Activated CD8-positive, alpha-beta memory T cell treated with anti-CD3 and anti-CD28 coated beads for 36 hours (primary cell): ENCODE measurements around the gene ATP9B. TPM values are rescaled to one million over a fixed set of nuclear protein-coding genes. Genes with fewer than 3 reads are reported as not detected.

Experiments used
- CTCF ChIA-PET: fragments of 350-600 bp; sonication (Branson Sonifier 250); formaldehyde crosslinking; loops from one replicate; lab custom pipeline; 2021; ENCODE audit warnings: antibody characterized with exemption; lab: Charles Lee
- POLR2A ChIA-PET: fragments of 350-600 bp; sonication (Branson Sonifier 250); formaldehyde crosslinking; loops from one replicate; lab custom pipeline; 2021; ENCODE audit warnings: antibody characterized with exemption; lab: Charles Lee
- total RNA-seq, 2 experiments: library from RNA; stranded (reverse); gene quantifications; one replicate each; pipeline ENCODE4 v1.2.3, GENCODE V29; 2021

The ATP9B gene
- total RNA-seq, 2 experiments from 2014 or later: 19.6 to 20.4 TPM

- POLR2A ChIA-PET: no interaction called here
- CTCF ChIA-PET: no interaction called here
These were observed 116.5 kb downstream of the ATP9B start for GRCh38 chr18:79185648-79186047.

GRCh38 chr18:79186649-79187048 lies 117.5 kb downstream of the ATP9B start:
- POLR2A ChIA-PET: no interaction called here
- CTCF ChIA-PET: no interaction called here

DNA sequence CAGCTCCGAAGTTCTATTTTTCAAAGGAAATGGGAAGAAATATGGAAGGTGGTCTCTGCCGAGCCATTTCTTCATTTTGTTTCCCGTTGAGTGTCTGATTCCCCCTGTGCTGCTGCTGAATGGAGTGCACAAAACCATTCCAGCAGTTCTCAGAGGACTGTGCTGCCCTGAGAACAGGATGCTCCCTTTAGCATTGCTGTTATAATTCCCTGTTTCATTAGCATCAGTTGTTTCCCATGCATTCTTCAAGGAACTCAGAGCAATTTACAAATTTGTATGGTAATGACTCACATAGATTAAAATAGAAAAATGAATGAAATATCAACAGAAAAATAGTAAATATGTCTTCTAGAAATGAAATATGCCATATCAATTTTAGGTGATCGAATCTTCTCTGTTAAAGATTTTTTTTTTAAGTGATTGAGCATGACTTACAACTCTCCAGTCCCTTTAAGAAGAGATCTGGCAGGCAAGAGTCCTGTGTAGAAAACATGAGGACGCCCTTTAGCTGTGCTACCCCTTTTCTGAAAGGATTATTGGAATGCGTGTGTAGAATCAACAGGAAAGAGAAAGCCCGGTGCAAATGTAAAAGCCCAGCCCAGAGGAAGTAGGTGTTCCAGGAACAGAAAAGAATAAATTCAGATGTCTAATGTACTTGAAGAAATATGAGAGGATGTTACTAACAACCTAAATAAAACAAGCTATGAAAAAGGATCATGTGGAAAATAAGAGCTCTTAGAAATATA lies 118.5 kb downstream of the ATP9B start:
- ChIA-PET CTCF (no interaction called here), POLR2A (no interaction called here)

DNA sequence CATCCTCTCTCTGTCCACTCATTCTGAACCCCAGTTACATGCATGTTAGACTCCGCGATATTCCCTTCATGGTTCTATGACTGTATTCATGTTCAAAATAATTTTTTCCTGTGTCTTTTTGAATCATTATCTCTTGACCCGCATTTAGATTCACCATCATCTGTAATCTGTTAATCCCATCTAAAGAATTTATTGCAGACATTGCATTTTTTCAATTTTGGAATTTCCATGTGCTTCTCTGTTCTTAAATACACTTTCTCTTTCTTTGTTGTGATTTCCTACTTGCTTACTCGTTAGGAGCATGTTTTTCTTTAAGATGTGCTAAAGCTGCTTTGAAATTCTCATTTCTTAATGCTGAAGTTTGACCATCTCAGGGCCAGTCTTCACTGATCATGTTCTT lies 122.2 kb downstream of the ATP9B start:
- ChIA-PET CTCF (no interaction called here), POLR2A (no interaction called here)

DNA sequence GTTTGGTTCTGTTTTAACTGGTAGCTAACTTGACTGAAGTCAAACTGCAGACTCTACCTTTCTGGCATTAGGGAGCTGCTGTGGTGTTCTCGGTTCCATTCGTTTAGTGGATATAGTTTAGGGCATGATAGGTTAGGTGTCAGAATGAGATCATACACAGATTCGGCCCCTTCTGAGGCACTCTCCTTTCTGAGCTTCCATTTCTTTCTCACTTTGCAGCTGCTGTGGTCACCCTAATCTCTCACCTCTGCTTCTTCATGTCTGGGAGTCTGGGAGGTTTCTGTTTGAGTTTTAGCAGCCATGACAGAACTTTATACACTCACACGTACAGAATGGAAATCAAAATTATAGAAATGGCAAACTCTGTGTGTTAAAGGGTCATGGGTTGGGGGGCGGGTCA lies 122.8 kb downstream of the ATP9B start:
- CTCF ChIA-PET: no interaction called here
- POLR2A ChIA-PET: no interaction called here

- ChIA-PET POLR2A (no interaction called here), CTCF (no interaction called here)
These were observed 124.6 kb downstream of the ATP9B start for GRCh38 chr18:79193826-79194225.

DNA sequence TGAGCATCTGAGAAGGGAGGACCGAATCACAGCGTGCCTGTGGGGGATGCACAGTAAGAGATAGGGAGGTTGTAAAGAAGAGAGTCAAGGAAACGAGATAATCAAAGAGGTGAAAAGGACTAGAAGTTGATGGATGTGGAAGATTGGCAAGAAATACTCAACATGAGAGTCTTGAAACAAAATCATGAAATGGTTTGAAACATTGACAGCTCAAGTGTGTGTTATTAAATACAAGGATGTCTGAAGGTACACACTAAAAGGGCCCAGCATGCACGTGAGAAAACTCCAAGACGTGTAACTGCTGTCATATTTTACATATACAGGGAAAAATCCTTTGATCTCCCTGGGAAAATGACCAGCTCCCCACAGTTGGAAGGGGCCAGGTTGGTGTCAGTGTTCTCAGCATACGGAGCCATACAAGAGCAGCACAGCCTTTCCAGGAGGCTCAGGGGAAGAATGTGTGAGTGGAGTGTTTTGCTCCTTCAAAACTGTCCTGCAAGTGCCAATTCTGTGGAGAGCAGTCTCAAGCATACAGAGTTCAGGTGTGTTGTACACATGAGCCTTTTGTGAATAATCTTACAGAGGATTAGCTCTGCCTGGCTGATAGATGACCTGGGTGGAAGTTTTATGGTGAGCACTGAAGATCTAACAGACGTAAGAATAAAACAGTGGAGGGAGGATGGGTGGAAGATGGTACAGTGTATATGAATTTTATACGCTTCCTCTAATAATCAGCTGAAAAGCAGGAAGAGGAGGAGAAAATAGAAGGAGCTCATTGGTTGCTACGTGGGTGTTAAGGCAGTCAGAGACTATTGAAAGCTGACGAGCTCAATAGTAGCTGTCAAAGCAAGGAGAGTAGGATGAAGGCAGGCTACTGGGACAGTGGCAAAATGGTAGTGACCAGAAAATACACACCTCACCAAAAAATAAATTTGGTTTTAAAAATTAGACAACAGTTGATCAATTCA lies 126.8 kb downstream of the ATP9B start:
- POLR2A ChIA-PET: no interaction called here

GRCh38 chr18:79197531-79197930 lies 128.3 kb downstream of the ATP9B start:
- CTCF ChIA-PET: no interaction called here
- POLR2A ChIA-PET: no interaction called here

More for the DNA sequence above, 126.8 kb downstream of the ATP9B start:
- CTCF ChIA-PET: no interaction called here

DNA sequence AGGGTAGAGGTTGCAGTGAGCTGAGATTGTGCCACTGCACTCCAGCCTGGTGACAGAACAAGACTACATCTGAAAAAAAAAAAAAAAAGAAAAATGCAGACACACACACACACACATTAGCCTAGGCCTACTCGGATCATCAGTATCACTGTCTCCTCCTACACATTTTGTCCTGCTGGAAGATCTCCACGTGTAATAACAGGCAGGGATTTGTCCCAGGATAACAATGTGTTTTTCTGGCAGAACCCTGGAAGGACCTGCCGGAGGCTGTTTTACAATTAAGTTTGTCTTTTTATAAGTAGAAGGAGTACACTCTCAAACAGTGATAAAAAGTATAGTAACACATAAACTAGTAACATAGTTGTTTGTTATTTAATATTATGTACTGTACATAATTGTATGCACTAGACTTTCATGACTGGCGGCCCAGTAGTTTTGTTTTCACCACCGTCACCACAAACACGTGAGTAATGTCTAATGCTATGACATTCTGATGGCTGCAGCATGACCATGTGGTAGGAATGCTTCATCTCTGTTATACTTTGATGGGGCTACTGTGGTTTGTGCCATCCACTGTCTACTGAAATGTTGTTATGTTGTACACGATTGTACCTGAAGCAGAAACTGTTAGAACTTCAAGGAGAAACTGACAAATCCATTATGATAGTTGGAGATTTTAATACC lies 130.6 kb downstream of the ATP9B start:
- CTCF ChIA-PET: no interaction called here
- POLR2A ChIA-PET: no interaction called here

DNA sequence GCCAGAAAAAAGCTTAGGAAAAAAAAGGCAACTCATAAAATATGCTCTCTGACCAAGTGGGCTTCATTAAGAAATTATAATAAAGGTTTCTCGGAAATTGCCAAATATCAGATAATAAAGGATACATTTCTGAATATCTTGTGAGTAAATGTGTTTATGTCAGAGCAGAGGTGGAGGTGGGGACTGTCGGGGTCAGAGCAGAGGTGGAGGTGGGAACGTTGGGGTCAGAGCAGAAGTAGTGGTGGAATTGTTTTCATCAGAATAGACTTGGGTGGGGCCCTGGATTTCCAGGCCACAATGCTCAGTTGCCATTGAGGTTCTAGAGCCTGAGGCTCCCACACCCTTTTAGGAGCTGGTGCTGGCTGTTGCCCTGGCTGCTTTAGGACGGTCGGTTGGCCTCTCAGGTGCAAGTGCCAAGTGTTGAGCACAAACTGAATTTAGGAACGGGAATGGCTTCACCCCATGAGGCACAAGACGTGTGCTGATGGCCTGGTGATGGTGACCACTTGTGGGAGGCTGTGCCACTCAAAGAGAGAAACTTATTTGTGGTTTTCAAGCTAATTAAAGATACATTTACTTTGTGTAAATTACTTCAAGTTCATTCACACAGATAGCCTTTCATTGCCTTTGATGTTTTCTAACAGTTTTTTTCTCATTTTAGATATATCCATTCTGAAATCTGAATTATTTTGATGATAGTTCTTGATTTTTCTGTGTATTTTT lies 131.5 kb downstream of the ATP9B start:
- CTCF ChIA-PET: no interaction called here
- POLR2A ChIA-PET: no interaction called here

GRCh38 chr18:79203017-79203605 lies 133.9 kb downstream of the ATP9B start:
- ChIA-PET CTCF (no interaction called here), POLR2A (no interaction called here)

DNA sequence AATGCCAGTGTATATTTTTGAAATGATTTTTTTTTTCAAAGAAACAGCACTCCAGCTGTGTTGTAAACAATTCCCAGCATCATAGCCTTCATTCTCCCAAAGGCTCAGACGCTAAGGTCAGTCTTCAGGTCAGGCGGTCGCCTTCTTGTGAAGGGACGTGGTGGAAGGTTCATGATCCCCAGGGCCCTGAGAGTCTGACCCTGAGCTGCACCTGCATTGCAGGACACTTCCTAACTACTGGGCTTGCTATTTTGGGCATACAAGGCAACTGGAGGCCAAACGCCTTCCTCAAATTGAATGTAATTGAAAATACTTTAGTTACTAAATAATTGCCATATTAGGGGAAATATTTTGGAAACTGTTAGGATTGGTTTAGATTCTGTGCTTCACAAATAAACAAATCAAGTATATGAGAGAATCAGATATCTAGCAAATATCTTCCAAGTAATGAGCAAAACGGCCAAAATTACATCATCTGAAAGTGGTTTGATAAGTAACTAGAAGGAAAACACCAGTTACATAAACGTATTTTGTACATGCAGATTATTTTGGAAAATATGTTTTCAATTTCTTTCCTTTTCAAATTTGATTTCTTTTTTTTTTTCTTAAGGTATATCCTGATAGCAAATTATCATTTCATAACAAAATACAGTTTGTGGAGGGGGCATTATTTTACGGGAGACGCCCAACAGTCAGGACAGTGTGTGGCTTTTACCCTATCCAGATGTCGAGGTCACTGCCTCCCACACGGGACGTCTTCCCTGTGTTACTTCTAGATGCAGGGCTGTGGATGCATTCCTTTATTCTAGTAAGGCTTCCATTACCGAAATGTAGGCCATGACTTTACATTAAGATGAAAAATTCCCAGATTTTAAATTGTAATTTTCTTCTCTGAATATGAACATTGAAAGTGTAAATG lies 136.0 kb downstream of the ATP9B start:
- ChIA-PET CTCF (no interaction called here), POLR2A (no interaction called here)

DNA sequence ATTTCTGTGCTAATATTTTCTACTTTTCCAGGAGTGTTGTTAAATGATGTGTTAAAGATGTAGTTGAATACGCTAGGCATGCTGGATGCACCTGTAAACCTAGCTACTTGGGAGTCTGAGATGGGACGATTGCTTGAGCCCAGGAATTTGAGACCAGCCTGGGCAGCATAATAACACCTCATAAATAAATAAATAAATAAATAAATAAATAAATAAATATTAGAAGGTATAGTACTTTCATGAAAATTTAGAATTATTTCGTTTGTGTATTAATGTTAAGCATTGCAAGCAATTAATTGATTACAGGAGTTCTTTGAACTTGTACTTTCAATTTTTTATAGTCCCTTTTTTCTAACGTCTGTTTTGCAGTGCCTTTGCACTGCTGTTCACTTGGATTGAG lies 137.2 kb downstream of the ATP9B start:
- CTCF ChIA-PET: no interaction called here
- POLR2A ChIA-PET: no interaction called here

- ChIA-PET CTCF (no interaction called here), POLR2A (no interaction called here)
These were observed 139.7 kb downstream of the ATP9B start for GRCh38 chr18:79208906-79209305.

- ChIA-PET CTCF (no interaction called here), POLR2A (no interaction called here)
These were observed 141.1 kb downstream of the ATP9B start for GRCh38 chr18:79210002-79210910.

DNA sequence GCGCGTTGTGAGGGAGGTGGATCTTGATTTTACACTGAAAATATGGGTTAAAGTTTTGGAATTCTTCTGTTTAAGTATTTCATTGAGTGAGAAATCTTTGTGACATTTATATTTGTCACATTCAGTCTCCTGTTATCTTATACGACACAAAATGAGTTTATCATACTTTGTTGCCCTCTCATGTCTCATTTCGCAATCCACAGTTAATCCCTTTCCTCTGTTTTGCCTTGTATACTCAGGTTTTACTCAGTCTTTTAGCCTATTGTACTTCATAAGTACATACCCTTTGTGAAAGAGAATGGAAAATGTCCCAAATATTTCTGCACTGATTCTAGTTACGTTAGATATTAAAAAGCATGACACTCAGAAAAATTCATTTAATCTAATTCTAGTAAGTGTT lies 142.7 kb downstream of the ATP9B start:
- CTCF ChIA-PET: no interaction called here
- POLR2A ChIA-PET: no interaction called here

DNA sequence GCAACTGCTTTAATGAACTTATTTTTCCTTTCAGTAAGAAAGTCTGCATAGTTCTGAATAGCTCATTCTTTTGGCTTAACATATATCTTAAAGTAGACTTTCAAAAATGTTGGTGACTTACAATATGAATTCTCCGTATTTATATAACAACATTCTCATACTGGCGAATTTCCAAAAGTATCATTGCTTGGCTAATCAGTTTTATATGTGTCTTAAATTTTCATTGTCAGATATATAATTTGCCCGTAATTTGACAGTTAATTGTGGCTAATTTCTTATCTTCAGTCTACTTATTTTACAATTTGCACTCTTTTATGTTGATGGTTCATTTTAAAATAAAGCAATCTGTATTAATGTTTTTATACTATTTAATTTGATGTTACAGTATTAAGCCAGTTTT lies 144.9 kb downstream of the ATP9B start:
- ChIA-PET POLR2A (no interaction called here), CTCF (no interaction called here)
